Stimulated activated CD8-positive, alpha-beta memory T cell treated with anti-CD3 and anti-CD28 coated beads, Interleukin-12 subunit alpha, Interleukin-12 subunit beta, amount 100 ng/mL, for 4 hours (primary cell): ENCODE measurements around the gene UGT2B28.
"Not testable (repeated sequence)": the region's sequence is repeated elsewhere in the genome, so short reads cannot be mapped to it uniquely, and the experiment has no call there.

Experiments
- DNase-seq: peaks from one replicate; pipeline ENCODE4 v3.0.0-alpha.2; 2020; ENCODE audit warnings: low read depth

UGT2B28 gene

DNA sequence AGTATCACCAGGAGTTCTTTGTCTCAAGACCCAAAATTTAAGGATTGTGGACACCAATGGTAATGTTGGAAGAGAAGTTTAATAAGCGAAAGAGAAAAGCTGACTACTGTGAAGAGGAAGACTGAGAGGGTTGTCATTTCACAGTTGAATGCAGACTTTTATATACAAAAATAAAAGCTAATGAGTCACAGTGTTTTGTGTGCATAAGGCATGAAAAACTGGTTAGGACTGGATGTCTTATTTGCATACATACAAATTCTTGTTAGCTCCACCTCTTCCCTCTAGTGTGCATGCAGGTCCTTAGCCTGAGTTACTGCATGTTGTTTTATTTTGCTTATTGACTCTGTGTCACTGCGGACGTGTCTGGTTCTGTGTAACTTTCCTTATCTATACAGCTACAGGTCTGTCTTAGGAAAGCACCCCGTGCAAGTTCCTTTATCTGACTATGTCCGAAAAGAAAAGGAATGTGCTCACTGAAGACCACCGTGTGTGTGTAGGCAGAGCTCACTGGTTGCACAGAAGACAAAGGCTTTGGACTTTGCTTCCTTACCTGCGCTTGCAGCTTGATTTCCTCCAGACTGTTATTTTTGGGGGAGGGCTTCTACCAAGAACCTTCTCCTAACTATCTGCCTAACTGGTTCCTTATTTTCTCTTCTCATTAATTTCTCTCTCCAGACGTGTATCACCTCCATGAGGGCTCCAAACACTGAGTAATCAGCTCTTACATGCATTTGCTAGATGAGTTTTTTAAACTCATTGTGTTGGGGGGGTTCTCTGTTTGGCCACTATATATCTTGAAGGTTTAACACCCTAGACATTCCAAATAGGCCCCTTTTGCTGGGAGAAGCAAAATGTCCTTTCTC lies 63.5 kb downstream of the UGT2B28 start:
- DNase-seq = not testable (repeated sequence)
